22Rv1 (cell line): ENCODE measurements around the gene PPP6R2.

Experiments used
- CTCF ChIP-seq: fragments of 450-650 bp; IDR thresholded peaks from 2 replicates; pipeline ENCODE4 v1.5.1; 2017; ENCODE audit warnings: mild to moderate bottlenecking
- ZFX ChIP-seq: fragments of 450-650 bp; IDR thresholded peaks from 2 replicates; pipeline ENCODE4 v1.6.1; 2017; ENCODE audit warnings: antibody characterized with exemption, borderline replicate concordance

GRCh38 chr22:50476868-50477267 lies 133.7 kb downstream of the PPP6R2 start:
- no peak for TF ChIP-seq ZFX
- TF ChIP-seq CTCF: no peak
